Stimulated activated CD4-positive, alpha-beta T cell treated with anti-CD3 and anti-CD28 coated beads, TNF-alpha, amount 100 ng/mL, for 24 hours (primary cell): Measurements from ENCODE around the gene SPOPL.
"Not testable (repeated sequence)": the region's sequence is repeated elsewhere in the genome, so short reads cannot be mapped to it uniquely, and the experiment has no call there.

Source experiments
- DNase-seq, 3 experiments: peaks; one replicate each; pipeline ENCODE4 v3.0.0-alpha.2; 2020; ENCODE audit warnings: low read depth in 3 of 3

Gene SPOPL

DNA sequence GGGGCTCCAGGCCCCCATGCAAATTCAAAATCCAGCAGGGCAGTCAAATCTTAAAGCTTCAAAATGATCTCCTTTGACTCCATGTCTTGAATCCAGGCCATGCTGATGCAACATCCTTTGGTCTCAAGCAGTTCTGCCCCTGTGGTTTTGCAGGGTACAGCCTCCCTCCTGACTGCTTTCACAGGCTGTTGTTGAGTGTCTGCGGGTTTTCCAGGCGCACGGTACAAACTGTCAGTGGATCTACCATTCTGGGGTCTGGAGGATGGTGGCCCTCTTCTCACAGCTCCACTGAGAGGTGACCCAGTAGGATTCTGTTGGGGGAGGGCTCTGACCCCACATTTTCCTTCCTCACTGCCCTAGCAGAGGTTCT lies 22.1 kb downstream of the SPOPL start:
- DNase-seq, result not testable (repeated sequence)

DNA sequence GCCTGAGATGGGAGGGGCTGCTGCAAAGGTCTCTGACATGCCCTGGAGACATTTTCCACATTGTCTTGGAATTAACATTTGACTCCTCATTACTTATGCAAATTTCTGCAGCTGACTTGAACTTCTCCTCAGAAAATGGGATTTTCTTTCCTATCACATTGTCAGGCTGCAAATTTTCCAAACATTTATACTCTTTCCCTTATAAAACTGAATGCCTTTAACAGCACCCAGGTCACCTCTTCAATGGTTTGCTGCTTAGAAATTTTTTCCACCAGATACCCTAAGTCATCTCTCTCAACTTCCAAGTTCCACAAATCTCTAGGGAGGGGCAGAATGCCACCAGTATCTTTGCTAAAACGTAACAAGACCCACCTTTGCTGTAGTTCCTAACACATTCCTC lies 22.8 kb downstream of the SPOPL start:
- DNase-seq, result not testable (repeated sequence)

DNA sequence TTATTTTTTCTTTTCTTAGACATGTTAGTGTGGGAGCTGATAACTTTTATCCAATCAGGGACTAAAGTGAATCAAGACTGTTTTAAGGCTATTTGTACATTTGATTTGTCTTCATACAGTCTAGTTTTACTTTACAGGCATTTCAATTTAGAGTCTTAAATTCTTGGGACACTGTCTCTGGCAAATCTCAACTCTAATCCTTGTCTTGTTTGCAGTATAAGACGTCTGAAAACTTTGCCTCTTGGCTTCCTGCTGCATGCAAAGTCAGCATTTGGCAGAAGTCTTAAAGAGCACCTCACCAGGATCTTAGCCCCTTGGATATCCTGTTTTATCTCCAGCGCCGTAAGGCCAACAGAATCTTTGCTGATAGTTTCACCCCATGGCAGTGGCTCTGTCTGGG lies 30.3 kb downstream of the SPOPL start:
- no peak for DNase-seq

DNA sequence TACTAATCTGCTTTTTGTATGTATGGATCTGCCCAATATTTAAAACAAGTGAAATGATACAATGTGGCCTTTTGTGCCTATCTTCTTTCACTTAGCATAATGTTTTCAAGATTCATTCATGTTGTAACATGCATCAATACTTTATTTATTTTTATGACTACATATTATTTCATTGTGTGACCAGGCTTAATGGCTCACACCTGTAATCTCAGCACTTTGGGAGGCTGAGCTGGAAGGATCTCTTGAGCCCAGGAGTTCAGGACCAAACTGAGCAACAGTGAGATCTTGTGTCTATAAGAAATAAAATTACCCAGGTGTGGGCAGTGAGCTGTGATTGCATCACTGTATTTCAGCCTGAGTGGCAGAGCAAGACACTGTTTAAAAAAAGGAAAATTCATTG lies 33.2 kb downstream of the SPOPL start:
- no peak for DNase-seq

DNA sequence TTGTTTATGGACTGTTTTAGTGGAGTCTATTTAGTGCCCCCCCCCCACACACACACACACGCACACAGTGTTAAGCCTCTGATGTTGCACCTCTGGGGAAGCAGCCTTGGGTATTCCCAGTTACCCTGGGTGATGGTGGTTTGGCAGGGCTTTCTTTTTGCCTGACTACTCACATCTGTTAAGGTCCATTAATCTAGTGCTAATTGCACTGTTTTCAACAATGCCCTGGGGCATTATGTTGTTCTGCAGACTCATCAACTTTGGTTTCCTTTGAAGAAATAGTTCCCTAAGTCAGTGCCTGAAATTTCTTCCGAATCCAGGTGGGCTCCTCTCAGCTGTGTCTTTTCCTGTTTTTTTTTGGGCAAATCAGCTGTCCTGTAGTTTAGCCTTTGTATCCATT lies 34.7 kb downstream of the SPOPL start:
- no peak for DNase-seq

DNA sequence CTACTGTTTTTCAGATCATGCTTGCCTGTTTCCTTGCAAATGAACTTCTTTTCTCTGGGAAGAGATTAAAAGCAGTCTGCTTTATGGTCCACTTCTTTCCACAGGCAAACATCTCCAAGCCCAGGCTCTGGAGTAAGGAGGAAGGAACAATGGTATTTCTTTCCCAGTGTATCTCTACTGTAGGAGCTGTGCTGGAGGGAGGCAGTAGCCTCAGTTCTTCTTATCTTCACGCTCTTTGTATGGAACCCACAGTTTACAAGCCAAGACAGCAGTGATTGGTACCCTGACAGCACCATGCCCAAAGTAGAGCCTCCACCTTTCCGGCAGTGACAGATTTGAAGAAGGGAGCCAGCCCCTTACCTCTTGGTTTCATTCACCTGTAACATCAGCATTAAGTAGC lies 35.2 kb downstream of the SPOPL start:
- no peak for DNase-seq

DNA sequence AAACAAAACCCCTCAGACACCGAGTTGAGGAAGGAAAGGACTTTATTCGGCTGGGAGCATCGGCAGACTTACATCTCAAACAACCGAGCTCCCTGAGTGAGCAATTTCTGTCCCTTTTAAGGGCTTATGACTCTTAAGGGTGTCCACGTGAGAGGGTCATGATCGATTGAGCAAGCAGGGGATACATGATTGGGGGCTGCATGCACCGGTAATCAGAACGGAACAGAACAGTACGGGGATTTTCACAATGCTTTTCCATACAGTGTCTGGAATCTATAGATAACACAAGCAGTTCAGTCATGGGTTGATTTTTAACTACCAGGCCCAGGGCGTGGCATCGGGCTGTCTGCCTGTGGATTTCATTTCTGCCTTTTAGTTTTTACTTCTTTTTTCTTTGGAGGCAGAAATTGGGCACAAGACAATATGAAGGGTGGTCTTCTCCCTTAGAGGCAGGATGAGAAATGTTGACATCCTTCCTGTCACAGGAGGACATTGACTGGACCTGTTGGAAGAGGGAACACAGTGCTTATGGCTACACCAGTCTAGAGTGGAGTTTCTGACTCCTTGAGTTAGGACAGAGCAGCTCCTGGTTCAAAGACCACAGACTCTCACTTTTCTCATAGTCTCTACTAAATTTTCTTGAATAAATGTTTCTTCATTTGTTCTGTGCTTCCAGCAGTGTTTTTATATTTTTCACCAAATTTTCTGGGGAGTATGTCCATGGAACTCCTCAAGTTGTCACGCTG lies 35.8 kb downstream of the SPOPL start:
- DNase-seq, result no peak

DNA sequence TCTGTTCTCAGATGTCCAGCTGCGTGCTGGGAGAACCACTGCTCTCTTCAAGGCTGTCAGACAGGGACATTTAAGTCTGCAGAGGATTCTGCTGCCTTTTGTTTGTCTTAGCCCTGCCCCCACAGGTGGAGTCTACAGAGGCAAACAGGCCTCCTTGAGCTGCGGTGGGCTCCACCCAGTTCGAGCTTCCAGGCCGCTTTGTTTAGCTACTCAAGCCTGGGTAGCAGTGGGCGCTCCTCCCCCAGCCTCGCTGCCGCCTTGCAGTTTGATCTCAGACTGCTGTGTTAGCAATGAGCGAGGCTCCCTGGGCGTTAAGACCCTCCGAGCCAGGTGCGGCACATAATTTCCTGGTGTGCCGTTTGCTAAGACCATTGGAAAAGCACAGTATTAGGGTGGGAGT lies 42.6 kb downstream of the SPOPL start:
- DNase-seq, result not testable (repeated sequence)

DNA sequence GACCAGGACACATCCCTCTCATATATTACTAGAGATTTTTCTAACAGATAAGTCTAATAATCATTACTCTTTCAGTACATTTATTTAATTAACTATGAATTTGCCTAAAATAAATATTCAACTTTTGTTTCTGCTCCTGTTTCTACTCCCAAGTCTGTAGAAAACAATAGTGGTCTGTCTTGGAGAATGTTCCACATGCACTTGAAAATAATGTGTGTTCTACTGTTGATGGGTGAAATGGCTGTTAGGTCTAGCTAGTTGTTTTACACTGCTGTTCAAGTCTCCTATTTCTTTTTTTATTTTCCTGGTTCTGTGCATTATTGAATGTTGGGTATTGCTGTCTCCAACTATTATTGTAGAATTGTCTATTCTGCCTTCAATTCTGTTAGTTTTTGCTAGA lies 47.2 kb downstream of the SPOPL start:
- DNase-seq, result no peak

DNA sequence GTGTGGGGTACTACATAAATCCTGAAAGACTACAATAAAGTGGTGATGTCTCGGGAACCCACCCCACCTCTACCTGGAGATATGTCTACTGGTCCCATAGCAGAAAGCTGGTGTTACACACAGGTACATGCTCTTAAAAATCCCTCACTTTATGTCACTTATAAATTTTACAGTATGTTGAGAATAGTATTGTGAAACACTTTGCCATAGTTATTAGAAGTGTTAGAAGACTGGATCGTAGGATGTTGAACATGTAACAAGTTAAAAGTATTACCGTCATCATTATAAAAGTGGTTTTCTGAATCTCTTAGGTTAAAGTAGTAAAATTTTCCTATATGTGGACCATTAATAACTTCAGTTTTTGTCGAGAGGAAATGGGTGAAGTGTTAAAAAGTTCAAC lies 48.6 kb downstream of the SPOPL start:
- DNase-seq, result no peak

DNA sequence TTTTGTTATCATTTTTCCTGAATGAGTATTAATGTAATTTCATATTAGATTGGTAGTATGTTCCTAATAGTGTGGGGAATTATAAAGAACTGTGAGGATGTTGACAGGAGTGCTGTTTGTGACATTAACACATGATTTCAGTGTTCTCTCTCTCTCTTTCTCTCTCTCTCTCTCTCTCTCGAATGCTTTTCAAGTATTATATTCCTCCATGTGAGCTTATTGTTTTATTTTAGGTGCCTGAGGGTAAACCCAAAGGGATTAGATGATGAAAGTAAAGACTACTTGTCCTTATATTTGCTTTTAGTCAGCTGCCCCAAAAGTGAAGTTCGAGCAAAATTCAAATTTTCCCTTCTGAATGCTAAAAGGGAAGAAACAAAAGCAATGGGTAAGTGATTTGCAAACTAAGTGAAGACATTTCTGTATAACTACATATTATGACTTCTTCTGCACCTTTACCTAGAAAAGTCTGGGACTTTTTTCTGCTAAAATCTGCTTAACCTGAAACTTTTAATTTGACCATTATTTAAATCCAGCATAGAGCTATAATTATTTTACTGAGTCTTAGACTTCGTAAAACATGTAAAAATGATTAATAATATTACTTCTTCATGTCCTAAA lies 49.2 kb downstream of the SPOPL start:
- DNase-seq, result no peak

DNA sequence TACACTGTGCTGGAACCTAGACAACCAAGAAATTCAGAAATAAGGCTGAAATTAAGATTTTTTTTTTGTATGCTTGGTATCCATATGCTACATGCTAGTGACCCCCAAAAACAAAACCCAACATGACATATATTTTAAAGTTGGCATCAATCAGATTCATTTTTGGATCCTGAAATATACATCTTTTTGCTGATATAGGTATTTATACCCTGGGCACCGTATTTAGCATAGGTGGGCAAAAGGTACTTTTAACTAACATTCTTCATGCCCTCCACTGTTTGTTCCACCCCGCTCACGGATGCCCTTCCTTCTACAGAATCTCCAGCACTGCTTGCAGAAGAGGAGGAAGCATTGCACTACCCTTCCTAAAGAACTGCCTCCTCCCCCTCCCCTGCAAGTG lies 52.6 kb downstream of the SPOPL start:
- no peak for DNase-seq

DNA sequence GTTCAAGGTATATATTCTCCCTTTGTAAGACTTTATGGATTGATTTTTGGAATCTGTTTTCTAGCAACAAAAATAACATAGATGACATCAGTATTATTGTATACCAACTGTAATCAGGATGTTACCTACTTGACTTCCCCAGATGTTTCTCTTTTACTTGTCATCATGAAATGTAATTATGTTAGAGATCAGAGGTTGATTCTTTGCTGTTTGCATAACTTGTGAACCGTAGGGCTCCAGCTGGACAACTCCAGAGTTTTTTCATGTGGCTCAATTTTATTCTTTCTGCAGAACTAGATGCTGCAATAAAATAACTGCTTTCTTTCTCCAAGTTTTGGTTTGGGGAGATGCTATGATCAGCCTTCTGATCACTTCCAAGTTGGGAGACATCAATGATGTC lies 58.1 kb downstream of the SPOPL start:
- no peak for DNase-seq

DNA sequence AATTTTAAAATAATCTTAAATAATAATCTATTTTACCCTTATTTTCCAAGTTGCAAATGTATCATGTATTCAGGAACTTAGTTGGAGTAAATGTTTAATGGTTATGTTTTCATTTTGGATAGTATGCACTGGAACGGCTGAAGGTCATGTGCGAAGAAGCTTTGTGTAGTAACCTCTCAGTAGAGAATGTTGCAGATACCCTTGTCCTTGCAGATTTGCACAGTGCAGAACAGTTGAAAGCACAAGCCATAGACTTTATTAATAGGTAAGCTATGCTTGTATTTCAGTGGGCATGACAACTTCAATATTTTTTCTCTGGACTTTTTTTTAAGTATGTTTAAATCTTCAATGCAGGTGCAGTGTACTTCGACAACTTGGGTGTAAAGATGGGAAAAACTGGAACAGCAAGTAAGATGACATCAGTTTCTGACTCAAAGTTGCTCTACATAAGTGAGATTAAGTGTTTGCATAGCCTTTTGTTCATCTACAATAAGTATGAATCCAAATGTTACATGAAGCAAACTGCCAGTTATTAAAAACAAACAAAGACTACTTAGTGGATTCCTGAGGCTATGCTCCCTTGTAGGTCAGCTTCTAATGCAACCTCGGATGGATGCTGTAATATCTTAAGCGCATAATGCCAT lies 63.1 kb downstream of the SPOPL start:
- no peak for DNase-seq

DNA sequence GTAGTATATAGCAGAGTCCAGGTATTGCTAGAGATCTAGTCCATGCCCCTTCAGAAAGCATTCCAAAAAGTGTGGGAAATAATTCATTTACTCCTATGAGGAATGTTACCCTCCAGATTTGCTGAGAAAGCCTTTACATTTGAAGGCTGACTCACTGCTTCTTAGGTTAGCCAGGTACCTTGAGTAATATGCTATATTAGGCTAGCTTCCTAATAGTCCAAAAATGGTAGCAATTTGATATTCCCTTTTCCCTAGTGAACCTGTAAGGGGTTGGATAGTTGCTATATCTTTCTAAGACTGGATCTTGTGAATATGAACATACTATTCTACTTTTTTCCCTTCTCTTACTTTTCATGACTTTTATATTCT lies 63.6 kb downstream of the SPOPL start:
- no peak for DNase-seq

DNA sequence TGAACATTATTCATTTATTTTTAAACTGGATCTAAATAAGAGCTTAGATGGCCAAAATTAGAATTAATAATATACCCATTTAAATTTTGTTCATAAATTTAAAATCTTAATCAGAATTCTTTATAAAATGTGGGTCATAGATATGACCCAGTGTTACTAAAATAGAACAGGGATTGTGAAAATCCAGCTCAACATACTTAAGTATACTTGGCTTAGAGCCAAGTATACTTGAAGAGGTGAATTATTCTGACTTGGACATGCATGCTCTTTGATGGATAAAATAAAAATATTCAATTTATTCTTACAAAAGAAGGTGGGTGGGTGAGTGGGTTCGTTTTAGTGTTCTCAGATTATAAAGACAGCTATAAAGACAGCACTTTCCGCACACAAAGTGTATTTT lies 70.7 kb downstream of the SPOPL start:
- no peak for DNase-seq

DNA sequence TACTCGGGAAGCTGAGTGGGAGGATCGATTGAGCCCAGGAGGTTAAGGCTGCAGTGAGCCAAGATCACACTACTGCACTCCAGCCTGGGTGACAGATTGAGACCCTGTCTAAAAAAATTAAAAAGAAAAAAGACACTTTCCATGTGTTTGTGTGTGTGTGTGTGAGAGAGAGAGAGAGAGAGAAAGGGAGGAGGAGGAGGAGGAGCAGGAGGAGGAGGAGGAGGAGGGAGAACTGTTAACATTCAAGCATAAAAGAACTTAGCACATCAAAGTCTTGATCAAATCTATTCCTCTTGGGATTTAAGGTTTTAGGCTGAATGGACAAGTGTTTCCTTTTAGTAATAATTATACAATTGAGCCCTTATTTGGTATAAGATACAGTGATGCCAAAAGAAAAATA lies 75.5 kb downstream of the SPOPL start:
- DNase-seq, result no peak

DNA sequence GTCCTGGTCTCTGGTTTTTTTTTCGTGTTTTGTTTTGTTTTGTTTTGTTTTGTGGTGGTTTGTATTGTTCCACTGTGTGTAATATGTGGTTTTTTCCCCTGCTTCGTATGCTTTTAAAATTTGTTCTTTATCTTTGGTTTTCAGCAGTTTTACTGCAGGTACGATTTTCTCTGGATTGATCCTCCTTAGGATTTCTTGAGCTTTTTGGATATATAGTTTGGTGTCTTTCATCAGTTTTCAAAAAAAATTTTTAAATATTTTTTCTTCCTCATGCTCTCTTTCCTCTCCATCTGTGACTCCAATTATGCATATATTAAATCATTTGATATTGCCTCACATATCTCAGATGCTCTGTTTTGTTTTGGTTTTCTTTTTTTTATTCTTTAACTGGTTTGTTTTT lies 78.0 kb downstream of the SPOPL start:
- DNase-seq, result no peak

DNA sequence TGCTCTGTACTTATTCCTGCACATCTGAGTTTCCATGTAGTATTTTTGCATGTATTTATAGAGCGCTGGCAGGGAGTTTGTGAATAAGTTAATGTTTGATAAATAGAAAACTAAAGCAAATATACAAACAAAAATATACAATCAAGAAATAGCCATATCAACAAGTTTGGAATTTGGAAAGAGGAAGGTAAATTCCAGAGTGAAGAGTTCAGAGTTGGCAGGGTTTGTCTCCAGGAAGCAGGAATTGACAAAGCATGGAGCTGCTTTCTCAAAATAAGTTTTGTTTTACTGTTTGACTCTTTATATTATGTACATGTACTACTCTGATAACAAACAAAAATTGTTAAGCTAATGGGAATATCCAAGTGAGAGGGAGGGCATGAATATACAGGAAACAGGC lies 80.3 kb downstream of the SPOPL start:
- DNase-seq, result no peak

DNA sequence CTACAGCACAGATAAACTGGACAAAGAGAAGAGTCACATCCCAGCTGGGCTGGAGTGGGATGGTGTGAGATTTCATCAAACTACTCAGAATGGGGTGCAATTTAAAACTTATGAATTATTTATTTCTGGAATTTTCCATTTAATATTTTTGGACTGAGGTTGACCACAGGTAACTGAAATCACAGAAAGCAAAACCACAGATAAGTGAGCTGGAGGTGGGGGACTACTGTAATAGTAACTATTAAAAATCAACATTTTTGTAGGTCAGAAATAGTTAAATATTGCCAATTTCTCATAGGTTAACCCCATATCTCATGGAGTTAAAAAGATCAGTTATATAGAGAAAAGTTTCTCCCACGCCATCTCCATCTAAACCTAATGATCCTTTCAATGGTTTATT lies 88.1 kb downstream of the SPOPL start:
- no peak for DNase-seq

DNA sequence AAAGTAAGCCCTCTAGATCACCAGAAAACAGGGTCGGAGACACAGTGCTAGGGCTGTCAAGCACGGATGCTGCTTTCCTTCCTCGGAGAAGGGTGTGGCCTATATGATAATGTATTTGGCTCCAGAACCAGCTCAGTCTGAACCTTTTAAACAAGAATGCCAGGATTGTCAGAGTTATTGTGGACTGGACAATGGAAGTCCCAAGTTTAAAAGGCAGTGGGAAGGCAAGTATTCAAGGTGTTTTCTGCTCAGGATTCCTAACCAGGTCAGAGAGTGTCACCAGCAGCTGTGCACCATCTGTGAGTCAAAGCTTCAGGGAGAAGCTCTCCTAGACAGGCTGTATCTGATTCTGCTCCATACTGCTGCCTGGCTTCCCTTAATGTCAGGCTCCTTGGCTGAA lies 94.8 kb downstream of the SPOPL start:
- DNase-seq, result no peak

DNA sequence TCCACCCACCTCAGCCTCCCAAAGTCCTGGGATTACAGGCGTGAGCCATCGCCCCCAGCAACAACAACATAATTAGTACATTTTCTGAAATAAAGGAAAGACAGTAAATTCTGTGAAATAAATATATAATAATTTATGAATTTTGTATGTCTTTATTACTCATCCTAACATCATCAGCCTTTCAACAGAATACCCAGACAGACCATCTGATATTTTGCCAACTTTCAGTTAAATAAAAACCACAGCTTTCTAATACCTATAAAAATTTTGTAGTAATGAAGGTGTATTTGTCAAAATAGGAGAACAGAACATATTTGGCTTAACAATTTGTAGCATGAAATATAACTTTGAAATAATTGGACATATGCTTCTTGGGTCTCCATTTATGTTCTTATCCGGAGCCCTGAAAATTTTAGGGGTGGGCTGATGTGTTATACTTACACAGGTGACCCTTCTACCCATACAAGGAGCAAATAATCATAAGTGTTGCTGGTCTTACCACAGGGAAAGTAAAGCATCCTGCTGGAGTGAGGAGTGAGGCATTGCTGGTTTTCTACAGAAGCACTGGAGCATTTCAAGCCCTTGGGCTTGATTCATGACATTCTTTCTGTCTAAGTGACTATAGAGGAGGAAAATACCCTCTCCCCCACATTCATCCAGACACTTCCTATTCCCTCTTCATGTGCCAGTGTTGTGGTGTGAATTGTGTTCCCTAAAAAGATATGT lies 99.3 kb downstream of the SPOPL start:
- no peak for DNase-seq
